Activated B cell treated with CpG ODN at 0.5 μM for 24 hours (primary cell): ENCODE results near the gene MOXD1. TPM values are rescaled to one million over a fixed set of nuclear protein-coding genes. Genes with fewer than 3 reads are reported as not detected.

Source experiments
- ATAC-seq: fragments of 200-7000 bp; cut with Tn5 transposase; one replicate; pipeline ENCODE4 v1.10.0; 2021; ENCODE audit warnings: low read depth, mild to moderate bottlenecking, moderate library complexity
- CTCF ChIA-PET: fragments of 350-600 bp; sonication (Branson Sonifier 250); formaldehyde crosslinking; loops from one replicate; lab custom pipeline; 2021; ENCODE audit warnings: antibody characterized with exemption; lab: Charles Lee
- POLR2A ChIA-PET: fragments of 350-600 bp; sonication (Branson Sonifier 250); formaldehyde crosslinking; loops from one replicate; lab custom pipeline; 2021; ENCODE audit warnings: antibody characterized with exemption; lab: Charles Lee
- DNase-seq: peaks from one replicate; pipeline ENCODE4 v3.0.0; 2022
- H3K27ac Mint-ChIP-seq: one replicate; pipeline ENCODE4 v1.8.0; 2020; ENCODE audit warnings: mixed read lengths
- H3K27me3 Mint-ChIP-seq: one replicate; pipeline ENCODE4 v1.8.0; 2021; ENCODE audit warnings: mixed read lengths
- H3K36me3 Mint-ChIP-seq: one replicate; pipeline ENCODE4 v1.8.0; 2021; ENCODE audit warnings: low read depth, mixed read lengths
- H3K4me1 Mint-ChIP-seq: one replicate; pipeline ENCODE4 v1.8.0; 2021; ENCODE audit warnings: mixed read lengths
- H3K4me3 Mint-ChIP-seq: one replicate; pipeline ENCODE4 v1.8.0; 2020; ENCODE audit warnings: mild to moderate bottlenecking, mixed read lengths
- H3K9me3 Mint-ChIP-seq: one replicate; pipeline ENCODE4 v1.8.0; 2020; ENCODE audit warnings: mixed read lengths
- intact Hi-C: fragments of 100-400 bp; cut with micrococcal nuclease; formaldehyde crosslinking; loops from one replicate; pipeline ENCODE4 v1.15.1; 2024
- total RNA-seq: library from RNA; stranded (reverse); gene quantifications from 2 replicates; pipeline ENCODE4 v1.2.3, GENCODE V29; 2022
- TF ChIP-seq, protein P1 (sequence below): fragments of 200-600 bp; IDR thresholded peaks from one replicate; pipeline ENCODE4 v1.8.0; 2022; ENCODE audit warnings: antibody characterized with exemption, mild to moderate bottlenecking

The MOXD1 gene
- total RNA-seq, 1 donor from 2014 or later, result 3.7 TPM

DNA sequence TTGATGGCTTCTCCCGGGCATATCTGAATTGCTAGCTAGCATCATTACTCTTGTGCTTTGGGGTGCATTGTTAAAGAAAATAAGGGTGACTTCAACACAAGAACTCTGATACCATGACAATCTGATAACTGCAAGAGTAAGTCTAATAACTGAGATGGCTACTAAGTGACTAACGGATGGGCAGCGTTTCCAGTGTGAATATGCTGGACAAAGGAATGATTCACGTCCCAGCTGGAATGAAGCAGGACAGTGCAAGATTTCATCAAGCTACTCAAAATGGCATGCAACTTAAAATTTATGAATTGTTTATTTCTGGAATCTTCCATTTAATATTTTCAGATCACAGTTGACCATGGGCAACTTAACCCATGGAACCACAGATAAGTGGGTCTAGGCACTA is 31.7 kb downstream of the MOXD1 start:
- TF ChIP-seq, protein P1, sequence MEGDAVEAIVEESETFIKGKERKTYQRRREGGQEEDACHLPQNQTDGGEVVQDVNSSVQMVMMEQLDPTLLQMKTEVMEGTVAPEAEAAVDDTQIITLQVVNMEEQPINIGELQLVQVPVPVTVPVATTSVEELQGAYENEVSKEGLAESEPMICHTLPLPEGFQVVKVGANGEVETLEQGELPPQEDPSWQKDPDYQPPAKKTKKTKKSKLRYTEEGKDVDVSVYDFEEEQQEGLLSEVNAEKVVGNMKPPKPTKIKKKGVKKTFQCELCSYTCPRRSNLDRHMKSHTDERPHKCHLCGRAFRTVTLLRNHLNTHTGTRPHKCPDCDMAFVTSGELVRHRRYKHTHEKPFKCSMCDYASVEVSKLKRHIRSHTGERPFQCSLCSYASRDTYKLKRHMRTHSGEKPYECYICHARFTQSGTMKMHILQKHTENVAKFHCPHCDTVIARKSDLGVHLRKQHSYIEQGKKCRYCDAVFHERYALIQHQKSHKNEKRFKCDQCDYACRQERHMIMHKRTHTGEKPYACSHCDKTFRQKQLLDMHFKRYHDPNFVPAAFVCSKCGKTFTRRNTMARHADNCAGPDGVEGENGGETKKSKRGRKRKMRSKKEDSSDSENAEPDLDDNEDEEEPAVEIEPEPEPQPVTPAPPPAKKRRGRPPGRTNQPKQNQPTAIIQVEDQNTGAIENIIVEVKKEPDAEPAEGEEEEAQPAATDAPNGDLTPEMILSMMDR, result no peak
- ChIA-PET CTCF (interaction anchor here (1.7 kb wide), 1 partner anchor 90 kb away, joined by 3 read pairs; no protein-coding TSS in a partner anchor), POLR2A (no interaction called here)
- intact Hi-C loops, result loop anchor here (5.0 to 10.0 kb wide), 3 partner anchors 443 to 1865 kb away; partner anchors contain the start of gene RPS12
- H3K4me3 Mint-ChIP-seq, result no peak overlapping the region
- H3K27ac Mint-ChIP-seq, result no peak overlapping the region
- H3K9me3 Mint-ChIP-seq, result no peaks in the 10 kb centered on the region
- H3K4me1 Mint-ChIP-seq, result peaks cover 29% of the 10 kb centered on the region
- no peaks in the 10 kb centered on the region for H3K27me3 Mint-ChIP-seq
- ATAC-seq, result no peak
- no peaks in the 10 kb centered on the region for H3K36me3 Mint-ChIP-seq
- no peak for DNase-seq

DNA sequence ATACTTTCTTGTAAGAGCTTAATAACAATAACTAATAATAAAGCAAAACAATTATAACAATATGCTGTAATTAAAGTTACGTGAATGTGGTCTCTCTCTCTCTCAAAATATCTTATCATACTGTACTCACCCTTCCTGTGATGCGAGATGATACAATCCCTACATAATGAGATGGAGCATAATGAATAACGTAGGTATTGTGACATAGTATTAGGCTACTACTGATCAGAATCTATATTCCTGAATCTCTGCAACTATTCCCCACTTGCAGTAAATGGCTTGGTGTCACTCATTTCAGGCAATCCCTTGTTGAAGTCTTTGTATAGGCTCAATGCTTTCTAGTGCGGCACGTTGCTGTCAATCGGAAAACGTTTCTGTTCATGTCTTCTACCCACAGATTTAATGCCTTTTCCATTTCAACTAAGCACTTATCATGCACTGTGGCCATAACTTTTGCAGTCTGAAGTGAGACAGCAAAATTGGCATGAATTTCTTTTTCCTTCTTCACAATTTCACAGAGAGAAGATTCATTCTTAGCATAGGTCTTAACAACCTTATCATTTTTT is 32.3 kb downstream of the MOXD1 start:
- intact Hi-C loops, result loop anchor here (5.0 to 10.0 kb wide), 3 partner anchors 443 to 1866 kb away; partner anchors contain the start of gene RPS12
- ATAC-seq, result no peak
- Mint-ChIP-seq H3K9me3 (no peaks in the 10 kb centered on the region), H3K27me3 (no peaks in the 10 kb centered on the region), H3K4me1 (peaks cover 34% of the 10 kb centered on the region), H3K36me3 (no peaks in the 10 kb centered on the region), H3K4me3 (no peak overlapping the region), H3K27ac (no peak overlapping the region)
- POLR2A ChIA-PET, result no interaction called here
- TF ChIP-seq, protein P1, result no peak
- no peak for DNase-seq
- CTCF ChIA-PET, result interaction anchor here (1.7 kb wide), 1 partner anchor 89 kb away, joined by 3 read pairs; no protein-coding TSS in a partner anchor

DNA sequence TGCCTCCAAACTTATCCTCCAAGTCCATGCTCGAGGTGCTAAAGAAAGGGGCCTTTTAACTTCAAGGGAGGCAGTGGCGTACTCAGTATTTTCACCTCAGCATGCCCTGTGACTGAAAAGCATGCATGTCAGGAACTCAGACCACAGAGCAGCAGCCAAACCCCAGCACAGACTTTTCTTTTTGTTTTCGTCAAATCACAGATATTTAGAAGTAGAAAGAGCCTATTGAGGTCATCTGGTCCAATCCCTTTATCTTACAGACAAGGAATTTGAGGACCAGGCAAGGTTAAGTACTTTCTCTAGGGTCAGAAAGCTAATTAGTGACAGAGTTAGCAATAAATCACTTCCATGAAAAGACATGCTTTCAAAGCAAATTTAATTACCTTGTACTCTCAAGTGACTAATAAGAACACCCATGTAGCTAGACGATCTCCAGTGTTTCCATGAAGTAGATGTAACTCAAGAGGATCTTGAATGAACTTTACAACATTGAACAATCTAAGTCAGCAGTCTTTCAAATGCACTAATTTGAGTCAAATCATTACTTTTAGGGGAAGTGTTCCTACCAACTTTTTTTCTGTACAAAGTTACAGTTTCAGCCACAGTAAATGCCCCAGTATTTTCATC is 35.9 kb downstream of the MOXD1 start:
- intact Hi-C loops, result loop anchor here (1.0 to 10.0 kb wide), 8 partner anchors 11 to 1869 kb away; partner anchors contain the start of gene RPS12
- POLR2A ChIA-PET, result interaction anchor here (0.6 to 2.4 kb wide), 5 partner anchors 11 to 448 kb away, joined by 3 to 20 read pairs (median 5); partner anchors contain the start of gene STX7
- peak; percentile 83 for ATAC-seq

DNA sequence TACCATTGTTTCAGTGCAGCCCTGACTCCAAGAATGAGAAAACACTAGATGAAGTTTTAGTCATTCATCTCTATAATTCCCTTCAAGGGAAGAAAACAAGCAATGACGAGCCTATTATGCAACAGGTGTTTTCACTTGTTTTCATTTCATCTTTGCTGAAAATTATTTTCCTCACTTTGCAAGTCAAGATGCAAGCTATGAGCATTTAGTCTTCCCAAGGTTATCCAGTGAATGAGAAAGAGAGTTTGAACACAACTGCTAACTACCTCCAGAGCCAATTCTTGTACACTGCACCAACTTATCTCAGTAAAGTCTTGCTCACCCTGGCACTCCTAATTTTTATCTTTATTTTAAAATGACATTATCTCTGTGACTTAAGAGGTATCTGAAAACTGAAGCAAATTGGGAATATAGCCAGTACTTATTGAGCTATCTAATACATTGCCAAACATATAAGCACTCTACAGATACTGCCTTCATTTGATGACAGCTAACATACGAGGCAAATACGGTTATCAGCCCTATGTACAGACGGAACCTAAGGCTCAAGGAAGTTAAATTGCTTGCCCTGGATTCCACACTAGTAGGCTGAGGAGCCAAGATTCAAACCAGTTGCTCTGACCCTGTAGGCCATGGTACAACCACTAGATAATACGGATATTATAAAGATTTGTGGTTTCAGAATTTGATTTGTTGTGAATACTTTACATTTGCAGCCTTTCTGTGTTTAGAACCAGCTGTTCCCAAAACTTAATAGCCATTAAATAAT is 36.8 kb downstream of the MOXD1 start:
- ATAC-seq, result no peak
- Mint-ChIP-seq H3K4me1 (peaks cover 68% of the 10 kb centered on the region), H3K36me3 (no peaks in the 10 kb centered on the region), H3K4me3 (peak overlapping the region; percentile 44), H3K27me3 (no peaks in the 10 kb centered on the region), H3K9me3 (no peaks in the 10 kb centered on the region), H3K27ac (peak overlapping the region; percentile 82)
- DNase-seq, result no peak
- ChIA-PET CTCF (interaction anchor here (1.1 to 1.5 kb wide), 2 partner anchors 10 to 11 kb away, joined by 4 to 6 read pairs; no protein-coding TSS in a partner anchor), POLR2A (interaction anchor here (2.1 to 2.4 kb wide), 2 partner anchors 10 to 14 kb away, joined by 7 to 20 read pairs; no protein-coding TSS in a partner anchor)
- intact Hi-C loops, result loop anchor here (1.0 to 10.0 kb wide), 8 partner anchors 10 to 1870 kb away; partner anchors contain the start of gene RPS12
- TF ChIP-seq, protein P1, result no peak

More for the DNA sequence above, 35.9 kb downstream of the MOXD1 start:
- TF ChIP-seq, protein P1, result no peak
- no peaks in the 10 kb centered on the region for H3K9me3 Mint-ChIP-seq
- peaks cover 61% of the 10 kb centered on the region for H3K4me1 Mint-ChIP-seq
- no peaks in the 10 kb centered on the region for H3K27me3 Mint-ChIP-seq
- no peak for DNase-seq
- H3K36me3 Mint-ChIP-seq, result no peaks in the 10 kb centered on the region
- peak overlapping the region; percentile 44 for H3K4me3 Mint-ChIP-seq
- peak overlapping the region; percentile 82 for H3K27ac Mint-ChIP-seq
- CTCF ChIA-PET, result interaction anchor here (0.6 to 1.3 kb wide), 3 partner anchors 10 to 144 kb away, joined by 3 to 4 read pairs (median 3); no protein-coding TSS in a partner anchor
